ENCODE data around the gene RBM26. TPM values are rescaled to one million over a fixed set of nuclear protein-coding genes. Genes with fewer than 3 reads are reported as not detected.

The RBM26 gene
- total and polyA plus RNA-seq, 2 experiments from 2014 or later = 19.3 to 45.9 TPM

DNA sequence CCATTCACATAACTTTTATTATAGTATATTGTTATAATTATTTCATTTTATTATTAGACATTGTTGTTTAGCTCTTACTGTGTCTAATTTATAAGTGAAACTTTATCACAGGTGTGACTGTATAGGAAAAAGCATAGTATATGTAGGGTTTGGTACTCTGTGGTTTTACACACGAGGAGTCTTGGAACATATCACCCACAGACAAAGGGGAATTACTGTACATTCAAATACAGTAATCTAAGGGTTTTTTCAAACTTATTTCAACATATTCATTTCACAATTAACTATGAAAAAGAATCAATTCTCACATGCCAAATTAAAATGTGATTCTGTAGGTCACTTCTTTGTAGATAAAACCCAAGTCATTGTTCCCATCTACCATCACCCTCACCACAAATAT, 46.0 kb downstream of the RBM26 start:
- 100% methylated on average over 1 of the region's 1 CpG for WGBS (ENCODE audit: low lambda C conversion rate, missing lambda C conversion rate)
- no peaks in the 10 kb centered on the region for H3K9me2 ChIP-seq (replicated peaks; ENCODE audit: insufficient read depth)
- H3K4me2 ChIP-seq = no peak overlapping the region
- TF ChIP-seq EZH2 (IDR thresholded peaks at IDR 0.05; ENCODE audit: borderline replicate concordance) (no peak), EZH2phosphoT487 (IDR thresholded peaks at IDR 0.05; ENCODE audit: low read depth, severe bottlenecking, unreplicated experiment) (no peak)
- TF ChIP-seq, protein P1, sequence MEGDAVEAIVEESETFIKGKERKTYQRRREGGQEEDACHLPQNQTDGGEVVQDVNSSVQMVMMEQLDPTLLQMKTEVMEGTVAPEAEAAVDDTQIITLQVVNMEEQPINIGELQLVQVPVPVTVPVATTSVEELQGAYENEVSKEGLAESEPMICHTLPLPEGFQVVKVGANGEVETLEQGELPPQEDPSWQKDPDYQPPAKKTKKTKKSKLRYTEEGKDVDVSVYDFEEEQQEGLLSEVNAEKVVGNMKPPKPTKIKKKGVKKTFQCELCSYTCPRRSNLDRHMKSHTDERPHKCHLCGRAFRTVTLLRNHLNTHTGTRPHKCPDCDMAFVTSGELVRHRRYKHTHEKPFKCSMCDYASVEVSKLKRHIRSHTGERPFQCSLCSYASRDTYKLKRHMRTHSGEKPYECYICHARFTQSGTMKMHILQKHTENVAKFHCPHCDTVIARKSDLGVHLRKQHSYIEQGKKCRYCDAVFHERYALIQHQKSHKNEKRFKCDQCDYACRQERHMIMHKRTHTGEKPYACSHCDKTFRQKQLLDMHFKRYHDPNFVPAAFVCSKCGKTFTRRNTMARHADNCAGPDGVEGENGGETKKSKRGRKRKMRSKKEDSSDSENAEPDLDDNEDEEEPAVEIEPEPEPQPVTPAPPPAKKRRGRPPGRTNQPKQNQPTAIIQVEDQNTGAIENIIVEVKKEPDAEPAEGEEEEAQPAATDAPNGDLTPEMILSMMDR (IDR thresholded peaks at IDR 0.05; ENCODE audit: poor library complexity) = no peak
- no peaks in the 10 kb centered on the region for H3K36me3 ChIP-seq (replicated peaks; ENCODE audit: insufficient read depth, low read depth)
- no peak for DNase-seq (ENCODE audit: low spot score)
- H3K4me3 ChIP-seq = no peak overlapping the region
- H2AFZ ChIP-seq = no peak overlapping the region
- H4K20me1 ChIP-seq (ENCODE audit: insufficient read depth, poor library complexity, severe bottlenecking) = no peaks in the 10 kb centered on the region
- H3K9me3 ChIP-seq (ENCODE audit: low read depth) = no peaks in the 10 kb centered on the region
- no peaks in the 10 kb centered on the region for H3K4me1 ChIP-seq (ENCODE audit: insufficient read depth)
- H3K27me3 ChIP-seq = no peaks in the 10 kb centered on the region
- H3K27ac ChIP-seq = no peak overlapping the region
- H3K79me2 ChIP-seq = no peaks in the 10 kb centered on the region

DNA sequence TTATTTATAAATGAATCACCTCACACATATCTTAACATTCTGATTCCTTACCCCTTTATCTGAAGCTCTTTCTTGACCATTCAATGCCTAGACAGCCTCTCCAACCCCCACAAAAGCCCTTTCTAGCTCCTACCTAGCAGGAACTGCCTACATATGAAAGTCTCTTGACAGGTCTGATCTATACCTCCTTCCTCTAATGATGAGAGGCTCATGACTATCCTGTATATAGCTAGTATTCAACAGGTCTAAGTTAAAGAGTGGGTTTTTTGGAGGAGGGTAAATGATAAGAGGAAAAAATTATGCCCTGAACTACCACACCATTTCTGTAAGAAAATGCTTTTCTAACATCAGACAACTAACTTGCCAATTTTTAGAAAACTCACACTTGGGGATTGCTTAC, 47.0 kb downstream of the RBM26 start:
- H3K36me3 ChIP-seq (replicated peaks; ENCODE audit: insufficient read depth, low read depth) = no peaks in the 10 kb centered on the region
- no peak overlapping the region for H3K4me2 ChIP-seq
- no peak overlapping the region for H3K27ac ChIP-seq
- H3K9me3 ChIP-seq (ENCODE audit: low read depth) = no peaks in the 10 kb centered on the region
- no peaks in the 10 kb centered on the region for H3K9me2 ChIP-seq (replicated peaks; ENCODE audit: insufficient read depth)
- DNase-seq (ENCODE audit: low spot score) = no peak
- H3K4me3 ChIP-seq = no peak overlapping the region
- H3K27me3 ChIP-seq = no peaks in the 10 kb centered on the region
- H4K20me1 ChIP-seq (ENCODE audit: insufficient read depth, poor library complexity, severe bottlenecking) = no peaks in the 10 kb centered on the region
- no peak overlapping the region for H2AFZ ChIP-seq
- TF ChIP-seq, protein P1 (IDR thresholded peaks at IDR 0.05; ENCODE audit: poor library complexity) = no peak
- TF ChIP-seq EZH2 (IDR thresholded peaks at IDR 0.05; ENCODE audit: borderline replicate concordance) = no peak
- TF ChIP-seq EZH2phosphoT487 (IDR thresholded peaks at IDR 0.05; ENCODE audit: low read depth, severe bottlenecking, unreplicated experiment) = no peak
- H3K79me2 ChIP-seq = no peaks in the 10 kb centered on the region
- H3K4me1 ChIP-seq (ENCODE audit: insufficient read depth) = no peaks in the 10 kb centered on the region

DNA sequence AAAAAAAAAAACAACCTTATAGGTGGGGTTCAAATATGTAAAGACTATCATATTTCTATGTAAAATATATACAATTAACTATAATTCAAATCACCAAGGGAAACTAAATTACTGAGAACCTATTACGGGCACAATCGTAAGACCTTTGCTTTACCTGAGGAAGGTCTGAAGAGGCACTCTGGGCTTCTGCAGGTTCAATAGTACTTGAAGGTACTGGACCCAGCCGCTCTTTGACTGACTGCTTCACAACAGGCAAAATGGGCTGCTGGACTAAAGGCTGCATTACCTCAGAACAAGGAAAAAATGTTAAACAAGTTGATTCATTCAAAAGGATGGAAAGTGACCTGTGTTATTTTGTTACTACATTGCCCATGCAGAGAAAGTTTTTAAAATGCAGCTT, 51.8 kb downstream of the RBM26 start:
- no peaks in the 10 kb centered on the region for H3K9me3 ChIP-seq (ENCODE audit: low read depth)
- H3K4me3 ChIP-seq = no peak overlapping the region
- no peaks in the 10 kb centered on the region for H4K20me1 ChIP-seq (ENCODE audit: insufficient read depth, poor library complexity, severe bottlenecking)
- H3K9me2 ChIP-seq (replicated peaks; ENCODE audit: insufficient read depth) = no peaks in the 10 kb centered on the region
- TF ChIP-seq EZH2phosphoT487 (IDR thresholded peaks at IDR 0.05; ENCODE audit: low read depth, severe bottlenecking, unreplicated experiment) = no peak
- TF ChIP-seq, protein P1 (IDR thresholded peaks at IDR 0.05; ENCODE audit: poor library complexity) = no peak
- TF ChIP-seq EZH2 (IDR thresholded peaks at IDR 0.05; ENCODE audit: borderline replicate concordance) = no peak
- no peaks in the 10 kb centered on the region for H3K4me1 ChIP-seq (ENCODE audit: insufficient read depth)
- H3K4me2 ChIP-seq = no peak overlapping the region
- WGBS (ENCODE audit: low lambda C conversion rate, missing lambda C conversion rate) = 95% methylated on average over 3 of the region's 3 CpGs
- no peak overlapping the region for H2AFZ ChIP-seq
- no peak for DNase-seq (ENCODE audit: low spot score)
- H3K27ac ChIP-seq = no peak overlapping the region
- H3K79me2 ChIP-seq = no peaks in the 10 kb centered on the region
- no peaks in the 10 kb centered on the region for H3K27me3 ChIP-seq
- H3K36me3 ChIP-seq (replicated peaks; ENCODE audit: insufficient read depth, low read depth) = no peaks in the 10 kb centered on the region

DNA sequence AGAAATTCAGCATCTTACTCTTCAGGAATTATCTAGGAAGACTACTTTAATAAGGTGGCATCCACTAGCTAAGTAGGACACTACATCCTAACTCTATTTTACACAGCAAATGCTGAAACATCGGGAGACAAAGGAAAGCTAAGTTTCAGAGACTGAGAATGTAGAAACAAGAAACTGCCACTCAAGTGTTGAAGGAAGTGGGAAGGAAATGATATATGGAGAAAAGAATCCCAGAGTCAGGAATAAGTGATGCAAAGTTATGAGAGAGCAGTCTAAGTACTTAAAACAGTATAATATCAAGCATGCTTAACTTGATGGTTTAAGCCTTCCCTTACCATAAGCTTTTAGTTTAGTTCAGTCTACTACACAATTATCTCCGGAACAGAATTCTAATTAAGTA, 52.4 kb downstream of the RBM26 start:
- WGBS (ENCODE audit: low lambda C conversion rate, missing lambda C conversion rate) = 94% methylated on average over 2 of the region's 2 CpGs
- Histone ChIP-seq H3K36me3 (replicated peaks; ENCODE audit: insufficient read depth, low read depth) (no peaks in the 10 kb centered on the region), H3K4me1 (ENCODE audit: insufficient read depth) (no peaks in the 10 kb centered on the region), H3K79me2 (no peaks in the 10 kb centered on the region), H3K27me3 (no peaks in the 10 kb centered on the region), H3K4me2 (no peak overlapping the region), H4K20me1 (ENCODE audit: insufficient read depth, poor library complexity, severe bottlenecking) (no peaks in the 10 kb centered on the region), H3K27ac (no peak overlapping the region), H3K9me2 (replicated peaks; ENCODE audit: insufficient read depth) (no peaks in the 10 kb centered on the region), H2AFZ (no peak overlapping the region), H3K9me3 (ENCODE audit: low read depth) (no peaks in the 10 kb centered on the region), H3K4me3 (no peak overlapping the region)
- DNase-seq (ENCODE audit: low spot score) = no peak
- TF ChIP-seq, protein P1 (IDR thresholded peaks at IDR 0.05; ENCODE audit: poor library complexity) = no peak
- no peak for TF ChIP-seq EZH2phosphoT487 (IDR thresholded peaks at IDR 0.05; ENCODE audit: low read depth, severe bottlenecking, unreplicated experiment)
